Measurements from ENCODE around the gene WAPL.

WAPL gene

DNA sequence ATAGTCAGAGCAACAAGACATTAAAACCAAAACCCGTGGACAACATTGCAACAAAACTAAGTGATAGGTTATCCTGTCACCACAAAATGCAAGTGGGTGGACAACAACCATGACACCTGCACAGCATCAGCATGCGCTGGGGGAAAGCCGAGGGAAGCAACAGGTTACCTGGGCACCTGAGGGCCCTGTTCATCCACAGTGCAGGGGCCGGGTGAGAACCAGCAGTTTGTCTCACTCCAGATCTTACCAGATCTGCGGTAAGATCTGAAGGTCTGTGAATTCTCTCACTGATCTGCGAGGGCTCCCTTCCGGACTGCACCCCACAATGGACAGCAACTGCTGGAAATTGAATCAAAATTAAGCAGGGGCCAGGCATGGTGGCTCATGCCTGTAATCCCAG, 124.5 kb downstream of the WAPL start:
- Histone ChIP-seq H3K79me2 (ENCODE audit: low read length) (no peaks in the 10 kb centered on the region), H3K9me2 (replicated peaks; ENCODE audit: insufficient read depth, low read length) (no peaks in the 10 kb centered on the region), H3K4me3 (ENCODE audit: low read length) (no peak overlapping the region), H3K4me2 (ENCODE audit: low read depth, low read length) (no peak overlapping the region), H3F3A (ENCODE audit: insufficient read depth, low read length) (peaks cover 9% of the 10 kb centered on the region; the same call in 1 of the 2 replicates), H3K4me1 (ENCODE audit: low read length) (peaks cover 4% of the 10 kb centered on the region; the same call in 1 of the 2 replicates), H4K20me1 (ENCODE audit: insufficient read depth, low read length) (no peaks in the 10 kb centered on the region), H3K36me3 (replicated peaks; ENCODE audit: insufficient read depth, low read length) (no peaks in the 10 kb centered on the region), H3K9ac (ENCODE audit: low read length) (no peak overlapping the region), H3K9me3 (replicated peaks; ENCODE audit: insufficient read depth, low read length) (no peaks in the 10 kb centered on the region), H3K27ac (ENCODE audit: low read length) (no peak overlapping the region), H3K27me3 (replicated peaks; ENCODE audit: insufficient read depth, low read length) (no peaks in the 10 kb centered on the region), H2AFZ (ENCODE audit: low read length) (no peak overlapping the region)
- DNase-seq, result no peak
- TF ChIP-seq, protein P1, sequence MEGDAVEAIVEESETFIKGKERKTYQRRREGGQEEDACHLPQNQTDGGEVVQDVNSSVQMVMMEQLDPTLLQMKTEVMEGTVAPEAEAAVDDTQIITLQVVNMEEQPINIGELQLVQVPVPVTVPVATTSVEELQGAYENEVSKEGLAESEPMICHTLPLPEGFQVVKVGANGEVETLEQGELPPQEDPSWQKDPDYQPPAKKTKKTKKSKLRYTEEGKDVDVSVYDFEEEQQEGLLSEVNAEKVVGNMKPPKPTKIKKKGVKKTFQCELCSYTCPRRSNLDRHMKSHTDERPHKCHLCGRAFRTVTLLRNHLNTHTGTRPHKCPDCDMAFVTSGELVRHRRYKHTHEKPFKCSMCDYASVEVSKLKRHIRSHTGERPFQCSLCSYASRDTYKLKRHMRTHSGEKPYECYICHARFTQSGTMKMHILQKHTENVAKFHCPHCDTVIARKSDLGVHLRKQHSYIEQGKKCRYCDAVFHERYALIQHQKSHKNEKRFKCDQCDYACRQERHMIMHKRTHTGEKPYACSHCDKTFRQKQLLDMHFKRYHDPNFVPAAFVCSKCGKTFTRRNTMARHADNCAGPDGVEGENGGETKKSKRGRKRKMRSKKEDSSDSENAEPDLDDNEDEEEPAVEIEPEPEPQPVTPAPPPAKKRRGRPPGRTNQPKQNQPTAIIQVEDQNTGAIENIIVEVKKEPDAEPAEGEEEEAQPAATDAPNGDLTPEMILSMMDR (IDR thresholded peaks at IDR 0.05; ENCODE audit: low read length), result no peak
- no peak for TF ChIP-seq EZH2 (optimal IDR thresholded peaks at IDR 0.05; ENCODE audit: low read depth, low read length)
- no peak for TF ChIP-seq EZH2phosphoT487 (IDR thresholded peaks at IDR 0.05; ENCODE audit: low read length)

GRCh38 chr10:86393862-86394455, 127.6 kb downstream of the WAPL start:
- Histone ChIP-seq H3K27me3 (replicated peaks; ENCODE audit: insufficient read depth, low read length) (no peaks in the 10 kb centered on the region), H3K9ac (ENCODE audit: low read length) (no peak overlapping the region), H3K4me1 (ENCODE audit: low read length) (no peaks in the 10 kb centered on the region)

DNA sequence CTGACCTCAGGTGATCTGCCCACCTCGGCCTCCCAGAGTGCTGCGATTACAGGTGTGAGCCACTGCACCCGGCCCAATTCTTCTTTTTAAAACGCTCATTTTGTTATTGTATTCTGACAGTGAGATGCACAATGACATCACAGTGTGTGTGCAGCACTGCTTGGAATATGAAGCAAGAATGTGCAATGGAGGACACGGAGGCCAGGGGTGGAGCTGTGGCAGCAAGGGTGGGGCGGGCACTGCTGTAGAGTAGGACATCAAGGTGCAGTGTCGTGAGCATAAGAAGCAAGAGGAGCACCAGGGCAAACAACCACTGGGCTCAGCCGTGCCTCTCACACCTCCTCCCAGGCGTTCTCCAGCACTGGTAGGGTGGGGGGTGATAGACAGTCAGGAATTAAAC, 128.2 kb downstream of the WAPL start:
- no peak overlapping the region for H3K27ac ChIP-seq (ENCODE audit: low read length)
- H4K20me1 ChIP-seq (ENCODE audit: insufficient read depth, low read length), result no peaks in the 10 kb centered on the region
- H3K36me3 ChIP-seq (replicated peaks; ENCODE audit: insufficient read depth, low read length), result no peaks in the 10 kb centered on the region
- no peaks in the 10 kb centered on the region for H3K79me2 ChIP-seq (ENCODE audit: low read length)
- no peak overlapping the region for H3K4me2 ChIP-seq (ENCODE audit: low read depth, low read length)
- H3K4me3 ChIP-seq (ENCODE audit: low read length), result no peak overlapping the region
- no peaks in the 10 kb centered on the region for H3K27me3 ChIP-seq (replicated peaks; ENCODE audit: insufficient read depth, low read length)
- no peaks in the 10 kb centered on the region for H3F3A ChIP-seq (ENCODE audit: insufficient read depth, low read length)
- H3K9me2 ChIP-seq (replicated peaks; ENCODE audit: insufficient read depth, low read length), result no peaks in the 10 kb centered on the region
- DNase-seq, result no peak
- H3K9ac ChIP-seq (ENCODE audit: low read length), result no peak overlapping the region
- TF ChIP-seq, protein P1 (IDR thresholded peaks at IDR 0.05; ENCODE audit: low read length), result no peak
- TF ChIP-seq EZH2 (optimal IDR thresholded peaks at IDR 0.05; ENCODE audit: low read depth, low read length) (no peak), EZH2phosphoT487 (IDR thresholded peaks at IDR 0.05; ENCODE audit: low read length) (no peak)
- no peak overlapping the region for H2AFZ ChIP-seq (ENCODE audit: low read length)
- no peaks in the 10 kb centered on the region for H3K9me3 ChIP-seq (replicated peaks; ENCODE audit: insufficient read depth, low read length)
- no peaks in the 10 kb centered on the region for H3K4me1 ChIP-seq (ENCODE audit: low read length)

More at GRCh38 chr10:86393862-86394455, 127.6 kb downstream of the WAPL start:
- Histone ChIP-seq H3K4me2 (ENCODE audit: low read depth, low read length) (no peak overlapping the region), H3F3A (ENCODE audit: insufficient read depth, low read length) (no peaks in the 10 kb centered on the region), H3K27ac (ENCODE audit: low read length) (no peak overlapping the region), H4K20me1 (ENCODE audit: insufficient read depth, low read length) (no peaks in the 10 kb centered on the region), H3K36me3 (replicated peaks; ENCODE audit: insufficient read depth, low read length) (no peaks in the 10 kb centered on the region), H3K79me2 (ENCODE audit: low read length) (no peaks in the 10 kb centered on the region), H3K9me2 (replicated peaks; ENCODE audit: insufficient read depth, low read length) (no peaks in the 10 kb centered on the region), H3K4me3 (ENCODE audit: low read length) (no peak overlapping the region), H2AFZ (ENCODE audit: low read length) (no peak overlapping the region), H3K9me3 (replicated peaks; ENCODE audit: insufficient read depth, low read length) (no peaks in the 10 kb centered on the region)
- no peak for DNase-seq
- no peak for TF ChIP-seq EZH2phosphoT487 (IDR thresholded peaks at IDR 0.05; ENCODE audit: low read length)
- TF ChIP-seq EZH2 (optimal IDR thresholded peaks at IDR 0.05; ENCODE audit: low read depth, low read length), result no peak
- TF ChIP-seq, protein P1 (IDR thresholded peaks at IDR 0.05; ENCODE audit: low read length), result no peak

Measured in MM.1S (cell line).